Stromal cell of bone marrow (primary cell): Measurements from ENCODE around the gene ADSS1.
"Not testable (repeated sequence)": the region's sequence is repeated elsewhere in the genome, so short reads cannot be mapped to it uniquely, and the experiment has no call there.

Experiments used
- DNase-seq: peaks from one replicate; pipeline ENCODE4 v3.0.0-alpha.2; 2012; ENCODE audit warnings: low read depth

ADSS1 gene

GRCh38 chr14:104717646-104718045 lies 6.4 kb upstream of the ADSS1 start:
- DNase-seq = no peak

GRCh38 chr14:104718147-104718546 lies 5.9 kb upstream of the ADSS1 start:
- no peak for DNase-seq

GRCh38 chr14:104718871-104719270 lies 5.2 kb upstream of the ADSS1 start:
- DNase-seq = no peak

GRCh38 chr14:104719343-104719742 lies 4.7 kb upstream of the ADSS1 start:
- no peak for DNase-seq

- DNase-seq = no peak
These were observed 2.3 kb upstream of the ADSS1 start for GRCh38 chr14:104721505-104722431.

GRCh38 chr14:104722938-104723650 lies 935 bp upstream of the ADSS1 start:
- DNase-seq = no peak

- DNase-seq = no peak
These were observed 465 bp downstream of the ADSS1 start for GRCh38 chr14:104724407-104724980.

- DNase-seq = no peak
These were observed 1.1 kb downstream of the ADSS1 start for GRCh38 chr14:104724981-104725771.

GRCh38 chr14:104725772-104726548 lies 1.9 kb downstream of the ADSS1 start:
- DNase-seq = no peak

- DNase-seq = no peak
These were observed 2.8 kb downstream of the ADSS1 start for GRCh38 chr14:104726600-104727451.

- DNase-seq = no peak
These were observed 4.6 kb downstream of the ADSS1 start for GRCh38 chr14:104728631-104729030.

GRCh38 chr14:104729176-104729834 lies 5.3 kb downstream of the ADSS1 start:
- not testable (repeated sequence) for DNase-seq

- no peak for DNase-seq
These were observed 5.8 kb downstream of the ADSS1 start for GRCh38 chr14:104729835-104730181.

GRCh38 chr14:104730487-104730886 lies 6.5 kb downstream of the ADSS1 start:
- DNase-seq = no peak

- DNase-seq = no peak
These were observed 7.6 kb downstream of the ADSS1 start for GRCh38 chr14:104731320-104732294.

GRCh38 chr14:104732355-104732804 lies 8.4 kb downstream of the ADSS1 start:
- no peak for DNase-seq

- no peak for DNase-seq
These were observed 9.1 kb downstream of the ADSS1 start for GRCh38 chr14:104732931-104733681.
